G401.6 (cell line): ENCODE data around the gene SORCS1.

Experiments
- FAIRE-seq: peaks from 2 replicates; lab custom pipeline; 2012; peaks lifted over from hg19 to GRCh38; lab: Jason Lieb, UNC

SORCS1 gene

DNA sequence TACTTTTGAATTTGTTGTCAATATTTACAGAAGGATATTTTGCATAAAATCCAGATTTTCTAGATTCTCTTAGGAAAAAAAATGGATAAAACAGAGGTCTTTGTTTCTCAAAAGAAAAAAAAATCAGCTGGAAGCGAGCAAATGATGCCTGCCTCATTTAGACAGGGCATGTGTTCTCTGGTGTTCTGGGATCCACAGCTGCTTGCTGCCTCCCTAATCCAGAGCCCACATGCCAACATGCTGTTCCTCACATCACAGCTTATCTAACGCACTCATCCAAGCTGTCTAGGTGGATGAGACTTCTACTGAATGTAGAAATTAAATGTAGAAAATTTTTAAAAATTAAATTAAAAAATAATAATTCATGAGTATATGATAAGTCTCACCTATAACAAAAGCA, 630.1 kb downstream of the SORCS1 start:
- FAIRE-seq: no peak

- FAIRE-seq: no peak
These were observed 635.8 kb downstream of the SORCS1 start for GRCh38 chr10:106528702-106529101.

DNA sequence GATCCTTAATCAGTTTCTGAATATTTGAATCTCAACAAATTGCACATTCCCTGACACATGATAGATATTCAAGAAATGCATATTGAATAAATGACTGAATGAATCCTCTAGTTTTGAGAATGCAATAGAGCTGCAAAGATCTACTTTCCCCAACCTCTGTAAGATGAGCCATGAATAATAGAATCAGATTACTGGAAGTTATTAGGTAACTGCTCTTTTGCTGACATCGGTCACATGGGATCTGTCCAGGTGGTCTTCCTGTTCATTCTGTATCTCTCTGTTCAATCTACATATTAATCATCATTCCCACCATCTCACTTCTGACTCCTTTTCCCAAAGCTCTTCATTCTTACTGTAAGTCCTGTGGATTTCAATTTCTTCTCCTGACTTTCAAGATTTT, 638.7 kb downstream of the SORCS1 start:
- no peak for FAIRE-seq
